Stomach (tissue), 4 donors: Measurements from ENCODE around the gene CBR3.
"Not testable (repeated sequence)": the region's sequence is repeated elsewhere in the genome, so short reads cannot be mapped to it uniquely, and the experiment has no call there.

Source experiments
- EP300 ChIP-seq: sonication (generic); formaldehyde crosslinking; IDR thresholded peaks from one replicate; pipeline ENCODE4 v1.6.1; 2017; ENCODE audit warnings: antibody characterized with exemption
- POLR2A ChIP-seq, 4 donors: fragments of 450-650 bp; IDR thresholded peaks; one replicate each; pipeline ENCODE4 v1.6.1; 2016; ENCODE audit warnings: antibody characterized with exemption in 4 of 4, control low read depth in 2 of 4, mild to moderate bottlenecking in 1 of 4, moderate library complexity in 1 of 4
- TF ChIP-seq, protein P1 (sequence below), 7 experiments: fragments of 450-650 bp in 4 of 7; fragments of 200-600 bp in 3 of 7; sonication (generic) in 3 of 7; IDR thresholded peaks; one replicate each; pipeline ENCODE4 v1.5.1; 2016 to 2019; ENCODE audit warnings: antibody characterized with exemption in 7 of 7, control low read depth in 2 of 7, mild to moderate bottlenecking in 1 of 7

DNA sequence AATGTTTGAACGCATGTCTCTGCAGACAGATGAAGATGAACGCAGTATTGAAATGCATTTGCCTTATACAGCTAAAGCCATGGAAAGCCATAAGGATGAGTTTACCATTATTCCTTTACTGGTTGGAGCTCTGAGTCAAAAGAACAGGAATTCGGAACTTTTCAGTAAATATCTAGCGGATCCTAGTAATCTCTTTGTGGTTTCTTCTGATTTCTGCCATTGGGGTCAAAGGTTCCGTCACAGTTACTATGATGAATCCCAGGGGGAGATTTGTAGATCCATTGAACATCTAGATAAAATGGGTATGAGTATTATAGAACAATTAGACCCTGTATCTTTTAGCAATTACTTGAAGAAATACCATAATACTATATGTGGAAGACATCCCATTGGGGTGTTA lies 4.0 kb upstream of the CBR3 start:
- TF ChIP-seq, protein P1, sequence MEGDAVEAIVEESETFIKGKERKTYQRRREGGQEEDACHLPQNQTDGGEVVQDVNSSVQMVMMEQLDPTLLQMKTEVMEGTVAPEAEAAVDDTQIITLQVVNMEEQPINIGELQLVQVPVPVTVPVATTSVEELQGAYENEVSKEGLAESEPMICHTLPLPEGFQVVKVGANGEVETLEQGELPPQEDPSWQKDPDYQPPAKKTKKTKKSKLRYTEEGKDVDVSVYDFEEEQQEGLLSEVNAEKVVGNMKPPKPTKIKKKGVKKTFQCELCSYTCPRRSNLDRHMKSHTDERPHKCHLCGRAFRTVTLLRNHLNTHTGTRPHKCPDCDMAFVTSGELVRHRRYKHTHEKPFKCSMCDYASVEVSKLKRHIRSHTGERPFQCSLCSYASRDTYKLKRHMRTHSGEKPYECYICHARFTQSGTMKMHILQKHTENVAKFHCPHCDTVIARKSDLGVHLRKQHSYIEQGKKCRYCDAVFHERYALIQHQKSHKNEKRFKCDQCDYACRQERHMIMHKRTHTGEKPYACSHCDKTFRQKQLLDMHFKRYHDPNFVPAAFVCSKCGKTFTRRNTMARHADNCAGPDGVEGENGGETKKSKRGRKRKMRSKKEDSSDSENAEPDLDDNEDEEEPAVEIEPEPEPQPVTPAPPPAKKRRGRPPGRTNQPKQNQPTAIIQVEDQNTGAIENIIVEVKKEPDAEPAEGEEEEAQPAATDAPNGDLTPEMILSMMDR (IDR thresholded peaks at IDR 0.05) = not testable (repeated sequence)
- TF ChIP-seq EP300; POLR2A (IDR thresholded peaks at IDR 0.05): not testable (repeated sequence)
